C4-2B (cell line): Measurements from ENCODE around the gene PGAM2.

Experiments used
- CTCF ChIP-seq: fragments of 450-650 bp; conservative IDR thresholded peaks from 2 replicates; pipeline ENCODE4 v1.5.1; 2017; ENCODE audit warnings: mild to moderate bottlenecking
- ZFX ChIP-seq: fragments of 450-650 bp; IDR thresholded peaks from 2 replicates; pipeline ENCODE4 v1.6.1; 2017

GRCh38 chr7:44107961-44108767, 42.8 kb upstream of the PGAM2 start:
- TF ChIP-seq CTCF: no peak
- no peak for TF ChIP-seq ZFX
